ENCODE results near the gene CEACAM21.
"Not testable (repeated sequence)": the region's sequence is repeated elsewhere in the genome, so short reads cannot be mapped to it uniquely, and the experiment has no call there.

Gene CEACAM21

GRCh38 chr19:41577833-41578232 is 1.9 kb downstream of the CEACAM21 start:
- TF ChIP-seq CTCF (IDR thresholded peaks at IDR 0.05; ENCODE audit: low read depth, low read length), result no peak
- no peak for DNase-seq (ENCODE audit: low read depth, low spot score)
- in situ Hi-C loops (cut with HindIII; ENCODE audit: low sequenced_read_pairs), result no loop called here
- no peak overlapping the region for H3K4me3 ChIP-seq (ENCODE audit: low read depth, low read length)

- no peak for TF ChIP-seq CTCF (IDR thresholded peaks at IDR 0.05; ENCODE audit: low read depth, low read length)
- DNase-seq (ENCODE audit: low read depth, low spot score), result no peak
- in situ Hi-C loops (cut with HindIII; ENCODE audit: low sequenced_read_pairs), result no loop called here
- no peak overlapping the region for H3K4me3 ChIP-seq (ENCODE audit: low read depth, low read length)
These were observed 2.9 kb downstream of the CEACAM21 start for GRCh38 chr19:41578886-41579285.

DNA sequence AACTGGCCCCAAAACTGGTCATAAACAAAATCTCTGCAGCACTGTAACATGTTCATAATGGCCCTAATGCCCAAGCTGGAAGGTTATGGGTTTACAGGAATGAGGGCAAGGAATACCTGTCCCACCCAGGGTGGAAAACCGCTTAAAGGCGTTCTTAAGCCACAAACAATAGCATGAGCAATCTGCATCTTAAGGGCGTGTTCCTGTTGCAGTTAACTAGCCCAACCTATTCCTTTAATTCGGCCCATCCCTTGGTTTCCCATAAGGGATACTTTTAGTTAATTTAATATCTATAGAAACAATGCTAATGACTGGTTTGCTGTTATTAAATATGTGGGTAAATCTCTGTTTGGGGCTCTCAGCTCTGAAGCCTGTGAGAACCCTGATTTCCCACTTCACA is 5.1 kb downstream of the CEACAM21 start:
- DNase-seq (ENCODE audit: low read depth, low spot score); H3K4me3 ChIP-seq (ENCODE audit: low read depth, low read length); in situ Hi-C loops (cut with HindIII; ENCODE audit: low sequenced_read_pairs): not testable (repeated sequence)

DNA sequence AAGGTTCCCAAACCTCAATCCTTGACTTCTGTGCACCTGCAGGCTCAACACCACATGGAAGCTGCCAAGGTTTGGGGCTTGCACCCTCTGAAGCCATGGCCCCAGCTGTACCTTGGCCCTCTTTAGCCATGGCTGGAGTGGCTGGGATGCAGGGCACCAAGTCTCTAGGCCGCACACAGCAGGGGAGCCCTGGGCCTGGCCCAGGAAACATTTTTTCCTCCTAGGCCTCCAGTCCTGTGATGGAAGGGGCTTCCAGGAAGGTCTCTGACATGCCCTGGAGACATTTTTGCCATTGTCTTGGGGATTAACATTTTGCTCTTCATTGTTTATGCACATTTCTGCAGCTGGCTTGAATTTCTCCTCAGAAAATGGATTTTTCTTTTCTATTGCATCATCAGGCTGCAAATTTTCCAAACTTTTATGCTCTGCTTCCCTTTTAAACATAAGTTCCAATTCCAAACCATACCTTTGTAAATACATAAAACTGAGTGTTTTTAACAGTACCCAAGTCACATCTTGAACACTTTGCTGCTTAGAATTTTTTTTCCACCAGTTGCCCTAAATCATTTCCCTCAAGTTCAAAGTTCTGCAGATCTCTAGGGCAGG is 6.7 kb downstream of the CEACAM21 start:
- H3K4me3 ChIP-seq (ENCODE audit: low read depth, low read length); DNase-seq (ENCODE audit: low read depth, low spot score); in situ Hi-C loops (cut with HindIII; ENCODE audit: low sequenced_read_pairs): not testable (repeated sequence)

DNA sequence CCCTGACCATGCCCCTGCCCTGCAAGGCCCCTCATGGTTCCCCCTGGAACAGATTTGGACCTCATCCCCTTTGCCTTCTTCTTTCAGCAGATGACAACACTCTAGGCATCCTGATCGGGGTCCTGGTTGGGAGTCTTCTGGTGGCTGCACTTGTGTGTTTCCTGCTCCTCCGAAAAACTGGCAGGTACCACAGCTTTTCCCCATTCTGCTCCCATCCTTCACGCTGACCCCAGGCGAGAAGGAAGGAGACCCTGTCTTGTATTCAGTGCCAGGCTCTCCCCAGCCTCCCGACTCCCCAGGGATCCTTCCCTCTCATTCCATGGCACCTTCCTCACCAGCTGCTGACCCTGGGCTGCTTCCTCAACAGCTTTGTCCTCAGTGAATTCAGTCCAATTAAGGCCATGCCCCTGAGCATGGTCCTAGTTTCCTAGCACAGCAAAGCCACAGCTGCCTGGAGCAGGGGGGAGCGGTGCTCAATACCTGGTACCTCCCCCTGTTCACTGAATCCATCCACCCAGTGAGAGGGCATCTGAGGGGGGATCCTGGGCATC is 8.4 kb downstream of the CEACAM21 start:
- no peak for DNase-seq (ENCODE audit: low read depth, low spot score)
- no peak overlapping the region for H3K4me3 ChIP-seq (ENCODE audit: low read depth, low read length)
- in situ Hi-C loops (cut with HindIII; ENCODE audit: low sequenced_read_pairs), result no loop called here
- TF ChIP-seq CTCF (IDR thresholded peaks at IDR 0.05; ENCODE audit: low read depth, low read length), result no peak

- no peak for DNase-seq (ENCODE audit: low read depth, low spot score)
- TF ChIP-seq CTCF (IDR thresholded peaks at IDR 0.05; ENCODE audit: low read depth, low read length), result no peak
- in situ Hi-C loops (cut with HindIII; ENCODE audit: low sequenced_read_pairs), result no loop called here
- no peak overlapping the region for H3K4me3 ChIP-seq (ENCODE audit: low read depth, low read length)
These were observed 9.0 kb downstream of the CEACAM21 start for GRCh38 chr19:41584931-41585330.

DNA sequence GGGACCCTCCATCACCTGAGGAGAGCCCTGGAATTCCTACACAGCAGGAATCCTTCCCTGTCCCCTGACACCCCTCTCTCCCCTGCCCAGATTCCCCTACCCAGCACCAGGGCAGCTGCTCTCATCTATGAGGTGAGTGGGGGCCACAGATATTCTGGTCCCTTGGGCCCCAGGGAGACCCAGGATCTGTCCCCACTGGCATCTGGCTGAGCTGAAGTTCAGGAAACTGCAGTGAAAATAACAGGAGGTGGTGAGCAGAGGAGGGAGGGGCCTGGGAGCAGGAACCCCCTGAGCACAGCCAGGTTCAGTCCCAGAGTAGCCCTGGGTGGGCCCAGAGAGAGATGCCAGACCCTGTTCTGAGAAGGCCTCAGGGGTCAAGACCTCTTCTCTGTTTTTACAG is 10.1 kb downstream of the CEACAM21 start:
- no peak overlapping the region for H3K4me3 ChIP-seq (ENCODE audit: low read depth, low read length)
- in situ Hi-C loops (cut with HindIII; ENCODE audit: low sequenced_read_pairs), result no loop called here
- DNase-seq (ENCODE audit: low read depth, low spot score), result no peak
- no peak for TF ChIP-seq CTCF (IDR thresholded peaks at IDR 0.05; ENCODE audit: low read depth, low read length)
